GM12878 (cell line): ENCODE measurements around the gene TRIM26. TPM values are rescaled to one million over a fixed set of nuclear protein-coding genes. Genes with fewer than 3 reads are reported as not detected.

Experiments used
- ATAC-seq: fragments of 200-7000 bp; cut with Tn5 transposase; 3 replicates; pipeline ENCODE4 v1.9.1; 2020; ENCODE audit warnings: mild to moderate bottlenecking, moderate library complexity
- BruUV-seq: library from RNA; stranded (reverse); fragments of 400-500 nt; replicated peaks from 2 replicates; lab custom pipeline; 2021; lab: Mats Ljungman, UMichigan
- CTCF ChIA-PET: fragments of 300-600 bp; sonication (Branson Sonifier 250); formaldehyde crosslinking; extraction: SDS; loops from one replicate; lab custom pipeline; 2021; ENCODE audit warnings: inconsistent platforms; lab: Yijun Ruan, JAX
- POLR2A ChIA-PET: fragments of 350-600 bp; formaldehyde crosslinking; extraction: SDS; loops from one replicate; lab custom pipeline; 2021; ENCODE audit warnings: inconsistent platforms; lab: Charles Lee
- RAD21 ChIA-PET: fragments of 300-600 bp; sonication (Branson Sonifier 250); formaldehyde crosslinking; loops from one replicate; lab custom pipeline; 2023; ENCODE audit warnings: antibody characterized with exemption; ENCODE audit not compliant: unreplicated experiment; lab: Charles Lee
- SMC1A ChIA-PET: fragments of 300-600 bp; sonication (Branson Sonifier 250); formaldehyde crosslinking; loops from one replicate; lab custom pipeline; 2023; ENCODE audit not compliant: unreplicated experiment, uncharacterized antibody; lab: Charles Lee
- DNase-seq: peaks from one replicate; pipeline ENCODE4 v3.0.0-alpha.2; 2011; ENCODE audit warnings: low read depth, low spot score
- FAIRE-seq: peaks from 3 replicates; lab custom pipeline; 2011; peaks lifted over from hg19 to GRCh38; lab: Jason Lieb, UNC
- H2AFZ ChIP-seq: 2 replicates; pipeline ENCODE4 v1.6.0; 2011; ENCODE audit warnings: low read depth, low read length, control low read depth; ENCODE audit not compliant: control insufficient read depth
- H3K27ac ChIP-seq: 2 replicates; pipeline ENCODE4 v1.5.1; 2011; ENCODE audit warnings: control low read depth; ENCODE audit not compliant: control insufficient read depth, insufficient read depth
- H3K27me3 ChIP-seq, 2 experiments: replicated peaks in 1 of 2; 2 replicates each; pipeline versions ENCODE4 v1.6.0 to v1.6.1; 2011; ENCODE audit warnings: low read length in 1 of 2; ENCODE audit not compliant: control insufficient read depth in 2 of 2, insufficient read depth in 2 of 2
- H3K36me3 ChIP-seq, 2 experiments: 2 replicates each; pipeline ENCODE4 v1.5.1; 2011; ENCODE audit warnings: low read length in 1 of 2; ENCODE audit not compliant: control insufficient read depth in 2 of 2, insufficient read depth in 2 of 2
- H3K4me1 ChIP-seq: 2 replicates; pipeline ENCODE4 v1.6.1; 2011; ENCODE audit warnings: mild to moderate bottlenecking, low read length, moderate library complexity, mixed read lengths; ENCODE audit not compliant: control insufficient read depth, insufficient read depth
- H3K4me2 ChIP-seq: 2 replicates; pipeline ENCODE4 v1.6.0; 2011; ENCODE audit warnings: control low read depth; ENCODE audit not compliant: control insufficient read depth, insufficient read depth
- H3K4me3 ChIP-seq: fragments of 200-600 bp; sonication (generic); 2 replicates; pipeline ENCODE4 v1.5.1; 2016
- H3K79me2 ChIP-seq: 2 replicates; pipeline ENCODE4 v1.6.0; 2011; ENCODE audit warnings: low read length; ENCODE audit not compliant: control insufficient read depth, insufficient read depth
- H3K9ac ChIP-seq: 2 replicates; pipeline ENCODE4 v1.8.0; 2011; ENCODE audit warnings: low read length, control low read depth, mixed read lengths; ENCODE audit not compliant: control insufficient read depth, insufficient read depth
- H3K9me3 ChIP-seq: replicated peaks from 3 replicates; pipeline ENCODE4 v1.5.1; 2011; ENCODE audit warnings: mild to moderate bottlenecking, low read length; ENCODE audit not compliant: control insufficient read depth, insufficient read depth
- H4K20me1 ChIP-seq: 2 replicates; pipeline ENCODE4 v1.6.0; 2011; ENCODE audit not compliant: control insufficient read depth, insufficient read depth
- BRCA1 ChIP-seq: IDR thresholded peaks from 2 replicates; pipeline ENCODE4 v1.6.1; 2011; ENCODE audit warnings: low read depth, low read length, improper control_type of control experiment
- CHD4 ChIP-seq: fragments of 200-600 bp; sonication (generic); IDR thresholded peaks from 2 replicates; pipeline ENCODE4 v1.6.1; 2016; ENCODE audit warnings: mild to moderate bottlenecking
- EGR1 ChIP-seq, 2 experiments: IDR thresholded peaks; 1 replicate in 1 of 2; 2 replicates in 1 of 2; pipeline ENCODE4 v1.6.1; 2011 to 2012; ENCODE audit warnings: low read depth in 2 of 2, low read length in 2 of 2, borderline replicate concordance in 1 of 2, mild to moderate bottlenecking in 1 of 2, moderate library complexity in 1 of 2
- ETV6 ChIP-seq, 2 experiments: fragments of 450-650 bp in 1 of 2; IDR thresholded peaks in 1 of 2; conservative IDR thresholded peaks in 1 of 2; 2 replicates each; pipeline ENCODE4 v1.6.1; 2014; ENCODE audit warnings: antibody characterized with exemption in 1 of 2, borderline replicate concordance in 1 of 2, low read depth in 1 of 2, mild to moderate bottlenecking in 1 of 2, moderate library complexity in 1 of 2
- GATAD2B ChIP-seq: fragments of 450-650 bp; conservative IDR thresholded peaks from 2 replicates; pipeline ENCODE4 v1.6.1; 2017; ENCODE audit warnings: low read depth, mild to moderate bottlenecking, moderate library complexity
- HDGF ChIP-seq: fragments of 450-650 bp; IDR thresholded peaks from 2 replicates; pipeline ENCODE4 v1.6.1; 2016; ENCODE audit warnings: antibody characterized with exemption
- IKZF1 ChIP-seq: fragments of 450-650 bp; conservative IDR thresholded peaks from 2 replicates; pipeline ENCODE4 v1.6.1; 2017; ENCODE audit warnings: antibody characterized with exemption, mild to moderate bottlenecking
- LARP7 ChIP-seq: fragments of 450-650 bp; IDR thresholded peaks from 2 replicates; pipeline ENCODE4 v1.6.1; 2017; ENCODE audit warnings: mild to moderate bottlenecking
- NFYA ChIP-seq: IDR thresholded peaks from 2 replicates; pipeline ENCODE4 v1.6.1; 2011; ENCODE audit warnings: low read depth, mild to moderate bottlenecking, low read length, improper control_type of control experiment, borderline replicate concordance
- SPI1 ChIP-seq: IDR thresholded peaks from 2 replicates; pipeline ENCODE4 v1.6.1; 2011; ENCODE audit warnings: low read depth, mild to moderate bottlenecking, low read length, moderate library complexity, borderline replicate concordance; ENCODE audit not compliant: insufficient read depth
- STAT1 ChIP-seq: fragments of 450-650 bp; conservative IDR thresholded peaks from 2 replicates; pipeline ENCODE4 v1.6.1; 2014; ENCODE audit warnings: antibody characterized with exemption, mild to moderate bottlenecking
- SUPT20H ChIP-seq: IDR thresholded peaks from 2 replicates; pipeline ENCODE4 v1.6.1; 2011; ENCODE audit warnings: low read depth, mild to moderate bottlenecking, low read length, moderate library complexity, borderline replicate concordance; ENCODE audit not compliant: control insufficient read depth
- YY1 ChIP-seq: IDR thresholded peaks from 2 replicates; pipeline ENCODE4 v1.6.1; 2011; ENCODE audit warnings: low read depth, mild to moderate bottlenecking, low read length
- WGBS: methylation state at CpG from one replicate; pipeline ENCODE4 v1.1.6; 2016; ENCODE audit warnings: low lambda C conversion rate; ENCODE audit not compliant: insufficient replicate concordance, insufficient coverage; ENCODE audit errors: missing lambda C conversion rate; 5-methylcytosine and 5-hydroxymethylcytosine counted together
- in situ Hi-C: fragments of 300-500 bp; cut with MboI; formaldehyde crosslinking; loops from 9 replicates; pipeline ENCODE4 v1.14.3; 2018; ENCODE audit warnings: mixed read lengths
- intact Hi-C: fragments of 100-400 bp; cut with micrococcal nuclease; formaldehyde crosslinking; loops from one replicate; pipeline ENCODE4 v1.14.2; 2022; ENCODE audit not compliant: unreplicated experiment
- polyA plus RNA-seq, 11 experiments: library from polyadenylated mRNA; depleted of rRNA in 4 of 11; unstranded in 6 of 11; stranded (reverse) in 5 of 11; fragments of >200 nt; fragmentation: Nextera tagmentation in 4 of 11; fragmentation: Illumina TruSeq in 1 of 11; extraction: Ambion mirVana in 4 of 11; extraction: Trizol in 1 of 11; gene quantifications; 1 replicate in 1 of 11; 2 replicates in 10 of 11; pipeline versions ENCODE4 v1.2.1 to v1.2.3, GENCODE V29; 2011 to 2016; ENCODE audit warnings: inconsistent platforms in 2 of 11, missing spikeins in 2 of 11, low read depth in 1 of 11
- total RNA-seq, 4 experiments: library from RNA; depleted of rRNA in 3 of 4; stranded (reverse); fragments of >200 nt in 3 of 4; fragmentation: Illumina TruSeq in 1 of 4; extraction: Trizol in 1 of 4; gene quantifications; 2 replicates each; pipeline versions ENCODE4 v1.2.1 to v1.2.3, GENCODE V29; 2013 to 2021
- TF ChIP-seq, protein P1 (sequence below): fragments of 150-350 bp; IDR thresholded peaks from 2 replicates; pipeline ENCODE4 v1.6.1; 2014; ENCODE audit warnings: mild to moderate bottlenecking, low read depth, low read length
- TF ChIP-seq, protein P2 (sequence below): IDR thresholded peaks from 2 replicates; pipeline ENCODE4 v1.6.1; 2011; ENCODE audit warnings: mild to moderate bottlenecking, low read depth, low read length, moderate library complexity; ENCODE audit not compliant: insufficient replicate concordance

TRIM26 gene
- total and polyA plus RNA-seq, 10 of the 15 experiments (the other 5 are each of a cell fraction or from before 2014, with no cell fraction given), result 13.1 to 79.6 (median 63.6) TPM

DNA sequence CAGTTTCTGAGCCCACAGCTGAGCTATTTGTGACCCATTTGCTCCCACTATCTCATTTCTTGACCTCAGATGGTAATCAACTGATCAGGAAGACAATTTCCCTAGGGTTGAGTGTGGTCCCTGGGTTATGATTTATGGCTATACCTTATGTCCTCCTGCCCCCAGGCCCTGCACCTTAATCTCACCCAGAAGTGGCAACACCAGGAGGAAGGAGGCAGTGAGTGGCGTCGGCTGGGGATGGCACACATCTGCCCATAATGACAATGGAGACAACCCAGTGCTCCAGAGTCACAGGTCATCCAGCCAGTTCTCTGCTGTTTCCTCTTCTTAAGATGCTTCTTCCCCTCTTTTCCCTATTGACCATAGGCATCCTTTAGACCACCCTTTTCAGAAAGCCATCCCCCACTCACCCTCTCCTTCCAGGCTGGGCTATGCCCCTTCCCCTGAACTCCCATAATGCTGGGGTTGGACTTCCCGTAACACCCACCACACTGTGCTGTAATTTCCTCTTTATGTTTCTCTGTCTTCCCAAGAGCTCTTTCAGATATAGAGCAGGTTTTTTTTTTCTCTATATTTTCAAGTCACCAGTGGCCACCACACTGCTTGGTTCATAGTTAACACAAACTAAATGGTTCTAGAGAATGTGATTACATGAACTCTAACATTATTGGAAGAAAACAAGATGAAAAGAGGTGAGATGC is 60.1 kb downstream of the TRIM26 start (continued):
- TF ChIP-seq BRCA1, result no peak
- no peak for TF ChIP-seq NFYA
- no peak for TF ChIP-seq EGR1 (IDR thresholded peaks at IDR 0.05; ENCODE audit: borderline replicate concordance in 1 of 2, low read depth in 2 of 2, low read length in 2 of 2)
- TF ChIP-seq SPI1, result no peak
- no peak for TF ChIP-seq HDGF

DNA sequence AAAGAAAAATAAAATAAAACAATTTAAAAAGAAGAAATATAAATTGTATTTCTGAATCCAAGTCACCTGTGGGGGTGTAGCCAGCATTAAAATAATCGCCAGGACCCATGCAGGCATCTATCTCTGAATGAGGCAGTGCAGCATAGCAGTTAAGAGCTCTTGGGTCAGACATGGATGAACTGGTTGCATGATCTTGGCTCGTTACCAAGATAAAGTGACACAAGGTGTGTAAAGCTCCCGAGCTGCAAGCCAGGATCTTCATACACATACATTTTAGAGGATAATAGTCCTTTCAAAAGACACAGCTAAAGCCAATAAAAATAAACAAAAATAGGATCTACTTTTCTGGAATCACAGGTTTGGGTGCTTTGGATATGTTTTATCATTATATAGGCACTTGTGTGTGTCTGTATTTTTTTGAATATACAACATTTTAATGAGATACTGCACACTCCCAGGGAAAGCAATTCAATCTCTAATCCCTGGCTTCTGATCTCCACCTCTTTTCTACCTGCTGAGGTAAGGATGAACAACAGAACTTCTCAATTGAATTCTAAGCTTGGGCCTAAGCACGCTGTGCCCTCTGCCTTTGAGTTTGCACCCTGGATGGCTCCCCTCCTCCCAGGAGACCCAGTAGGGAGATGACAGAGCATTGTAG is 61.1 kb downstream of the TRIM26 start:
- ChIA-PET POLR2A (no interaction called here), RAD21 (no interaction called here), SMC1A (interaction anchor here (0.9 to 1.3 kb wide), 2 partner anchors 9 to 82 kb away, joined by 3 read pairs; no protein-coding TSS in a partner anchor), CTCF (interaction anchor here (1.1 to 3.1 kb wide), 4 partner anchors 14 to 48 kb away, joined by 4 to 16 read pairs (median 4); no protein-coding TSS in a partner anchor)
- Histone ChIP-seq H3K4me2 (no peak overlapping the region), H3K36me3 (no peaks in the 10 kb centered on the region), H3K4me3 (no peak overlapping the region), H3K27me3 (peaks cover under 1 to 2% of the 10 kb centered on the region in 2 experiments; a peak in 3 of 4 replicates), H3K4me1 (no peaks in the 10 kb centered on the region; the same call in 1 of the 2 replicates), H4K20me1 (no peaks in the 10 kb centered on the region), H3K9me3 (no peaks in the 10 kb centered on the region), H3K79me2 (no peaks in the 10 kb centered on the region), H3K9ac (no peak overlapping the region), H2AFZ (no peak overlapping the region), H3K27ac (no peak overlapping the region)
- in situ Hi-C loops (no loop called here), intact Hi-C loops (no loop called here)
- FAIRE-seq, result no peak
- ATAC-seq, result no peak
- 17% methylated on average over 4 of the region's 4 CpGs for WGBS
- no peak for DNase-seq
- BruUV-seq, result no TSS peak
- TF ChIP-seq ETV6 (conservative IDR thresholded peaks at IDR 0.05 in 1 of 2, IDR thresholded peaks at IDR 0.05 in 1 of 2; ENCODE audit: borderline replicate concordance in 1 of 2, low read depth in 1 of 2), result no peak
- no peak for TF ChIP-seq SUPT20H
- TF ChIP-seq GATAD2B, result no peak
- no peak for TF ChIP-seq CHD4
- TF ChIP-seq YY1, result no peak
- no peak for TF ChIP-seq IKZF1
- TF ChIP-seq, protein P1, sequence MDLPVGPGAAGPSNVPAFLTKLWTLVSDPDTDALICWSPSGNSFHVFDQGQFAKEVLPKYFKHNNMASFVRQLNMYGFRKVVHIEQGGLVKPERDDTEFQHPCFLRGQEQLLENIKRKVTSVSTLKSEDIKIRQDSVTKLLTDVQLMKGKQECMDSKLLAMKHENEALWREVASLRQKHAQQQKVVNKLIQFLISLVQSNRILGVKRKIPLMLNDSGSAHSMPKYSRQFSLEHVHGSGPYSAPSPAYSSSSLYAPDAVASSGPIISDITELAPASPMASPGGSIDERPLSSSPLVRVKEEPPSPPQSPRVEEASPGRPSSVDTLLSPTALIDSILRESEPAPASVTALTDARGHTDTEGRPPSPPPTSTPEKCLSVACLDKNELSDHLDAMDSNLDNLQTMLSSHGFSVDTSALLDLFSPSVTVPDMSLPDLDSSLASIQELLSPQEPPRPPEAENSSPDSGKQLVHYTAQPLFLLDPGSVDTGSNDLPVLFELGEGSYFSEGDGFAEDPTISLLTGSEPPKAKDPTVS, result no peak
- TF ChIP-seq, protein P2, sequence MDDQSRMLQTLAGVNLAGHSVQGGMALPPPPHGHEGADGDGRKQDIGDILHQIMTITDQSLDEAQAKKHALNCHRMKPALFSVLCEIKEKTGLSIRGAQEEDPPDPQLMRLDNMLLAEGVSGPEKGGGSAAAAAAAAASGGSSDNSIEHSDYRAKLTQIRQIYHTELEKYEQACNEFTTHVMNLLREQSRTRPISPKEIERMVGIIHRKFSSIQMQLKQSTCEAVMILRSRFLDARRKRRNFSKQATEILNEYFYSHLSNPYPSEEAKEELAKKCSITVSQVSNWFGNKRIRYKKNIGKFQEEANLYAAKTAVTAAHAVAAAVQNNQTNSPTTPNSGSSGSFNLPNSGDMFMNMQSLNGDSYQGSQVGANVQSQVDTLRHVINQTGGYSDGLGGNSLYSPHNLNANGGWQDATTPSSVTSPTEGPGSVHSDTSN, result no peak
- no peak for TF ChIP-seq STAT1
- no peak for TF ChIP-seq LARP7
